ENCODE measurements around the gene SORCS2. TPM values are rescaled to one million over a fixed set of nuclear protein-coding genes. Genes with fewer than 3 reads are reported as not detected.

SORCS2 gene
- total RNA-seq, 2 donors from 2014 or later = 1.0 to 4.4 TPM

GRCh38 chr4:7343950-7344349, 151.6 kb downstream of the SORCS2 start:
- Histone ChIP-seq H3K4me1 (replicated peaks) (no peaks in the 10 kb centered on the region), H3K36me3 (no peaks in the 10 kb centered on the region), H3K27ac (no peak overlapping the region), H3K27me3 (replicated peaks; ENCODE audit: insufficient read depth) (no peaks in the 10 kb centered on the region), H3K4me3 (no peak overlapping the region), H3K9me3 (no peaks in the 10 kb centered on the region)
- intact Hi-C loops (cut with DNase I) = no loop called here
- DNase-seq (ENCODE audit: low spot score) = no peak
- TF ChIP-seq CTCF (IDR thresholded peaks at IDR 0.05) = no peak
- TF ChIP-seq POLR2AphosphoS5 (IDR thresholded peaks at IDR 0.05) = no peak
- TF ChIP-seq POLR2A (IDR thresholded peaks at IDR 0.05) = no peak
- 82% methylated on average over 8 of the region's 8 CpGs for WGBS

- DNase-seq (ENCODE audit: low spot score) = no peak
- intact Hi-C loops (cut with DNase I) = no loop called here
- Histone ChIP-seq H3K9me3 (no peaks in the 10 kb centered on the region), H3K4me1 (replicated peaks) (no peaks in the 10 kb centered on the region), H3K27me3 (replicated peaks; ENCODE audit: insufficient read depth) (no peaks in the 10 kb centered on the region), H3K27ac (peak overlapping the region in 1 of 2 donors; percentile 32), H3K36me3 (no peaks in the 10 kb centered on the region), H3K4me3 (no peak overlapping the region)
- TF ChIP-seq POLR2AphosphoS5 (IDR thresholded peaks at IDR 0.05) (no peak), CTCF (IDR thresholded peaks at IDR 0.05) (no peak), POLR2A (IDR thresholded peaks at IDR 0.05) (no peak)
- WGBS = 72% methylated on average over 10 of the region's 10 CpGs
These were observed 152.4 kb downstream of the SORCS2 start for GRCh38 chr4:7344636-7345155.

- H3K27ac ChIP-seq = no peak overlapping the region
- no peaks in the 10 kb centered on the region for H3K36me3 ChIP-seq
- no peaks in the 10 kb centered on the region for H3K9me3 ChIP-seq
- intact Hi-C loops (cut with DNase I) = no loop called here
- no peak for TF ChIP-seq CTCF (IDR thresholded peaks at IDR 0.05)
- TF ChIP-seq POLR2AphosphoS5 (IDR thresholded peaks at IDR 0.05) = no peak
- no peak for TF ChIP-seq POLR2A (IDR thresholded peaks at IDR 0.05)
- no peak overlapping the region for H3K4me3 ChIP-seq
- no peak for DNase-seq (ENCODE audit: low spot score)
- H3K4me1 ChIP-seq (replicated peaks) = no peaks in the 10 kb centered on the region
- no peaks in the 10 kb centered on the region for H3K27me3 ChIP-seq (replicated peaks; ENCODE audit: insufficient read depth)
- WGBS = 73% methylated on average over 7 of the region's 7 CpGs
These were observed 155.6 kb downstream of the SORCS2 start for GRCh38 chr4:7347981-7348380.

GRCh38 chr4:7348946-7349900, 156.9 kb downstream of the SORCS2 start:
- no peak for DNase-seq (ENCODE audit: low spot score)
- TF ChIP-seq POLR2A (IDR thresholded peaks at IDR 0.05) (no peak), CTCF (IDR thresholded peaks at IDR 0.05) (no peak), POLR2AphosphoS5 (IDR thresholded peaks at IDR 0.05) (no peak)
- no peaks in the 10 kb centered on the region for H3K36me3 ChIP-seq
- no peak overlapping the region for H3K27ac ChIP-seq
- 84% methylated on average over 16 of the region's 18 CpGs for WGBS
- H3K9me3 ChIP-seq = no peaks in the 10 kb centered on the region
- H3K4me1 ChIP-seq (replicated peaks) = no peaks in the 10 kb centered on the region
- H3K27me3 ChIP-seq (replicated peaks; ENCODE audit: insufficient read depth) = no peaks in the 10 kb centered on the region
- intact Hi-C loops (cut with DNase I) = no loop called here
- no peak overlapping the region for H3K4me3 ChIP-seq

Measured in prostate gland (tissue), 2 donors.